Astrocyte (in vitro differentiated cells and primary cell): ENCODE results near the gene FAM3A.
A peak's percentile ranks its signal among the peaks of the same experiment; 100 is the strongest.

Experiments
- CTCF ChIP-seq: IDR thresholded peaks from 2 replicates; pipeline ENCODE4 v1.5.1; 2011; ENCODE audit warnings: low read depth, mild to moderate bottlenecking, inconsistent platforms, low read length, moderate library complexity; ENCODE audit not compliant: insufficient read depth
- EZH2 ChIP-seq: IDR thresholded peaks from 2 replicates; pipeline ENCODE4 v1.6.1; 2012; ENCODE audit warnings: mild to moderate bottlenecking, low read length, inconsistent platforms; ENCODE audit not compliant: insufficient read depth

DNA sequence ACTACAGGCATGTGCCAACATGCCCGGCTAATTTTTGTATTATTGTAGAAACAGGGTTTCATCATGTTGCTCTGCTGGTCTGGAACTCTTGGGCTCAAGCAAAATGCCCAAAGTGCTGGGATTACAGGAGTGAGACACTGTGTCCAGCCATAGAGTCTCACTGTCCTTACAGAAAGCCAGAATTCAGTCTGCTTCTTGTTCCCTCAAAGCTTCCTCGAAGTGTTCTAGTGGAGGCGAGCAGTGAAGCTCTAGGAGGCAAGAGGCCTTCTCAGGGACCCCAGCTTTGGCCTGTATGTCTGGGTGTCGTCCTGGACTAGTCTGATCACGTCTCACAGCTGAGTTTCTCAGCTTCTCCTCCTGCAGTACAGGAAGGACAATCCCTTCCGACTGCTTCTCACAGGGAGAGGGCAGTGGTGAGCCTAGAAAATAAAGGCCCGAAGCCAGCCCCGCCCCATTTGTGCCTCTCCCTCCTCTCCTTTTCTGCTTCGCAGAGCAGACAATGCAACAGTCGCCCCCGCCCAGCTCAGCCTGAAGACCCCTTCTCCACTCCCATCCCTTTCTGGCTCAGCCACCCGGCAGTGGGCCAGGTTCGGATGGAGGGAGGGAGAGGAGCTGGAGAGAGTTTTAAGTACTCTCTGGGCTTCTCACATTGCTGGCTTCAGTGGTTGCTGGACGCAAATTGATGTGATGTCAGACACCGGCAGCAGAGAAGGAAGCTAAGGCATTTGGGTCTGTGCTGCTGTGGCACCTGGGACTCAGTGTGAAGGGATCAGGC lies 11.1 kb upstream of the FAM3A start:
- TF ChIP-seq CTCF (peak; percentile 23), EZH2 (no peak)
